Measurements from ENCODE around the gene RFC2. TPM values are rescaled to one million over a fixed set of nuclear protein-coding genes. Genes with fewer than 3 reads are reported as not detected.

The RFC2 gene
- total RNA-seq, 1 experiment from 2014 or later = 73.6 TPM

- no peak overlapping the region for H3K4me2 ChIP-seq (ENCODE audit: insufficient read depth, insufficient read length, low read length)
- no peak overlapping the region for H4K5ac ChIP-seq (ENCODE audit: insufficient read length, low read depth, low read length)
- no peak for DNase-seq
- no peaks in the 10 kb centered on the region for H4K20me1 ChIP-seq (ENCODE audit: control insufficient read depth, insufficient read depth, insufficient read length)
- no peaks in the 10 kb centered on the region for H3K4me1 ChIP-seq (ENCODE audit: insufficient read depth, low read length)
- H3T11ph ChIP-seq (ENCODE audit: low read length) = no peak overlapping the region
- no peaks in the 10 kb centered on the region for H3K27me3 ChIP-seq (ENCODE audit: insufficient read depth, low read length)
- no peak overlapping the region for H2AK5ac ChIP-seq (ENCODE audit: insufficient read length, low read length)
- no peak overlapping the region for H3K4me3 Mint-ChIP-seq
- H3K18ac ChIP-seq (ENCODE audit: insufficient read length, low read depth, low read length) = no peak overlapping the region
- peaks cover 3% of the 10 kb centered on the region for H3K23me2 ChIP-seq (ENCODE audit: insufficient read length, low read depth, low read length, poor library complexity, severe bottlenecking)
- no peak overlapping the region for H2BK15ac ChIP-seq (ENCODE audit: low read depth, low read length)
- 0 out of 2 replicates have a peak, but pooled peaks cover 2% of the 10 kb centered on the region for H3K79me2 ChIP-seq (ENCODE audit: insufficient read depth, low read length)
- no peak overlapping the region for H3K23ac ChIP-seq (ENCODE audit: insufficient read length, low read depth, low read length)
- H3K9me3 Mint-ChIP-seq = no peaks in the 10 kb centered on the region; a peak in 1 of 5 replicates
- no peaks in the 10 kb centered on the region for H3K9me3 ChIP-seq (ENCODE audit: control insufficient read depth, low read depth, low read length)
- H2AFZ ChIP-seq (ENCODE audit: low read length) = no peak overlapping the region
- H4K91ac ChIP-seq (ENCODE audit: insufficient read length, low read depth, low read length) = no peak overlapping the region
- H4K8ac ChIP-seq (replicated peaks; ENCODE audit: insufficient read length, low read depth, low read length) = no peak overlapping the region
- no CpG with 5 or more reads among the region's 9 CpGs for WGBS (ENCODE audit: extremely low coverage, insufficient read length, low lambda C conversion rate)
- no peaks in the 10 kb centered on the region for H3K4me1 Mint-ChIP-seq
- no peaks in the 10 kb centered on the region for H3K79me1 ChIP-seq (ENCODE audit: insufficient read depth, low read depth, low read length, poor library complexity, severe bottlenecking)
- H3K36me3 Mint-ChIP-seq (ENCODE audit: insufficient read depth in 1 of 3, low read depth in 3 of 3) = peaks cover 22 to 71% (median 63%) of the 10 kb centered on the region in 3 experiments; a peak in 6 of 7 replicates
- H2BK12ac ChIP-seq (ENCODE audit: insufficient read length, low read depth, low read length) = no peak overlapping the region
- no peak overlapping the region for H3K56ac ChIP-seq (ENCODE audit: insufficient read length, low read depth, low read length)
- H3K27ac ChIP-seq (ENCODE audit: insufficient read length, low read depth, low read length) = no peak overlapping the region
- H3K4ac ChIP-seq (ENCODE audit: low read depth, low read length) = no peak overlapping the region
- H3K14ac ChIP-seq (ENCODE audit: insufficient read depth, low read length) = no peak overlapping the region
- no peak overlapping the region for H2BK20ac ChIP-seq (ENCODE audit: low read depth, low read length, poor library complexity, severe bottlenecking)
- H2BK120ac ChIP-seq (ENCODE audit: low read depth, low read length, poor library complexity, severe bottlenecking) = no peak overlapping the region
- no peak overlapping the region for H3K9ac ChIP-seq (ENCODE audit: extremely low read depth, insufficient read length, low read length)
- TF ChIP-seq, protein P1, sequence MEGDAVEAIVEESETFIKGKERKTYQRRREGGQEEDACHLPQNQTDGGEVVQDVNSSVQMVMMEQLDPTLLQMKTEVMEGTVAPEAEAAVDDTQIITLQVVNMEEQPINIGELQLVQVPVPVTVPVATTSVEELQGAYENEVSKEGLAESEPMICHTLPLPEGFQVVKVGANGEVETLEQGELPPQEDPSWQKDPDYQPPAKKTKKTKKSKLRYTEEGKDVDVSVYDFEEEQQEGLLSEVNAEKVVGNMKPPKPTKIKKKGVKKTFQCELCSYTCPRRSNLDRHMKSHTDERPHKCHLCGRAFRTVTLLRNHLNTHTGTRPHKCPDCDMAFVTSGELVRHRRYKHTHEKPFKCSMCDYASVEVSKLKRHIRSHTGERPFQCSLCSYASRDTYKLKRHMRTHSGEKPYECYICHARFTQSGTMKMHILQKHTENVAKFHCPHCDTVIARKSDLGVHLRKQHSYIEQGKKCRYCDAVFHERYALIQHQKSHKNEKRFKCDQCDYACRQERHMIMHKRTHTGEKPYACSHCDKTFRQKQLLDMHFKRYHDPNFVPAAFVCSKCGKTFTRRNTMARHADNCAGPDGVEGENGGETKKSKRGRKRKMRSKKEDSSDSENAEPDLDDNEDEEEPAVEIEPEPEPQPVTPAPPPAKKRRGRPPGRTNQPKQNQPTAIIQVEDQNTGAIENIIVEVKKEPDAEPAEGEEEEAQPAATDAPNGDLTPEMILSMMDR (conservative IDR thresholded peaks at IDR 0.05) = no peak
- peak overlapping the region in 1 of 3 experiments; percentile 65; a peak in 2 of 7 replicates for H3K27ac Mint-ChIP-seq
- H2BK5ac ChIP-seq (ENCODE audit: insufficient read length, low read length) = no peak overlapping the region
- H3K27me3 Mint-ChIP-seq (ENCODE audit: low read depth) = no peaks in the 10 kb centered on the region; the same call in none of the 2 replicates
These were observed 25.0 kb downstream of the RFC2 start for GRCh38 chr7:74228951-74229900.

All from H9 (cell line).